Psoas muscle (tissue), 8 donors: Measurements from ENCODE around the gene PYCARD. TPM values are rescaled to one million over a fixed set of nuclear protein-coding genes. Genes with fewer than 3 reads are reported as not detected.
"Not testable (repeated sequence)": the region's sequence is repeated elsewhere in the genome, so short reads cannot be mapped to it uniquely, and the experiment has no call there.

Experiments
- ATAC-seq, 4 donors: fragments of 200-7000 bp; cut with Tn5 transposase; one replicate each; pipeline ENCODE4 v1.9.1; 2020; ENCODE audit warnings: moderate library complexity in 3 of 4, mild to moderate bottlenecking in 2 of 4
- DNase-seq, 2 donors: peaks; one replicate each; pipeline ENCODE4 v3.0.0-alpha.2; 2020
- H3K27ac ChIP-seq: fragments of 200-600 bp; one replicate; pipeline ENCODE4 v1.8.0; 2022
- H3K27me3 ChIP-seq, 3 donors: fragments of 200-600 bp in 1 of 3; one replicate each; pipeline versions ENCODE4 v1.6.1 to v1.8.0; 2013 to 2022; ENCODE audit warnings: low read length in 2 of 3, mild to moderate bottlenecking in 2 of 3, moderate library complexity in 1 of 3; ENCODE audit not compliant: insufficient read depth in 3 of 3
- H3K36me3 ChIP-seq, 2 donors: fragments of 200-600 bp in 1 of 2; one replicate each; pipeline versions ENCODE4 v1.6.1 to v1.8.0; 2013 to 2022; ENCODE audit warnings: low read depth in 1 of 2, mild to moderate bottlenecking in 1 of 2, moderate library complexity in 1 of 2; ENCODE audit not compliant: insufficient read depth in 1 of 2
- H3K4me1 ChIP-seq: fragments of 200-600 bp; one replicate; pipeline ENCODE4 v1.8.0; 2022
- H3K4me3 ChIP-seq: fragments of 200-600 bp; one replicate; pipeline ENCODE4 v1.8.0; 2022; ENCODE audit warnings: mild to moderate bottlenecking
- H3K9me3 ChIP-seq: fragments of 200-600 bp; one replicate; pipeline ENCODE4 v1.8.0; 2022
- CTCF ChIP-seq: fragments of 200-600 bp; IDR thresholded peaks from one replicate; pipeline ENCODE4 v1.8.0; 2022; ENCODE audit warnings: antibody characterized with exemption
- WGBS, 3 donors: extraction: QIAGEN DNeasy Blood & Tissue Kit; methylation state at CpG; one replicate each; pipeline versions ENCODE4 v1.1.6 to v1.1.7; 2013; 5-methylcytosine and 5-hydroxymethylcytosine counted together
- intact Hi-C, 2 donors: fragments of 100-400 bp; cut with DNase I; formaldehyde crosslinking; loops; one replicate each; pipeline versions ENCODE4 v1.11.0 to v1.14.2; 2022
- polyA plus RNA-seq, 3 donors: library from polyadenylated mRNA; stranded (reverse); fragments of 200-250 nt; gene quantifications; one replicate each; pipeline ENCODE4 v1.2.3, GENCODE V29; 2013
- total RNA-seq, 4 donors: library from RNA; stranded (reverse); fragmentation: NEBNext Ultra II Directional in 2 of 4; extraction: Animal tissue kit (Norgen Biotek cat#: 25700) in 2 of 4; gene quantifications; one replicate each; pipeline versions ENCODE4 v1.2.1 to v1.2.4, GENCODE V29; 2021 to 2023
- donor health status: healthy with polysubstance abuse.
- donor health status: DM: no; HTN: no; CAD: no; lungs with moderate emphysema.
- donor health status: Bipolar disorder and iron deficiency.
- donor health status: healthy.
- donor health status: DM: yes; HTN: yes; CAD: no.
- donor health status: DM: no; HTN: no; CAD: no.
- donor health status: DM: no; HTN: no; CAD: no.
- donor health status: DM: yes; HTN: yes; CAD: no.

Gene PYCARD
- total and polyA plus RNA-seq, 7 donors: 2.1 to 4.9 (median 3.1) TPM

- no peak overlapping the region for H3K4me3 ChIP-seq
- 75 to 82% (median 80%) methylated on average over 3 of the region's 3 CpGs for WGBS, 3 donors
Observed at GRCh38 chr16:31177136-31177535, 25.4 kb downstream of the PYCARD start.

GRCh38 chr16:31170048-31170447 is 32.5 kb downstream of the PYCARD start:
- DNase-seq, H3K27ac ChIP-seq, H3K4me3 ChIP-seq, H3K27me3 ChIP-seq, intact Hi-C loops, H3K9me3 ChIP-seq, ATAC-seq, H3K4me1 ChIP-seq, H3K36me3 ChIP-seq: not testable (repeated sequence)
- WGBS, 3 donors: no CpG with 5 or more reads among the region's 2 CpGs

More at GRCh38 chr16:31177136-31177535, 25.4 kb downstream of the PYCARD start:
- H3K27ac ChIP-seq: no peak overlapping the region
- H3K27me3 ChIP-seq: no peaks in the 10 kb centered on the region
- ATAC-seq: no peak
- TF ChIP-seq CTCF: no peak
- H3K9me3 ChIP-seq: no peaks in the 10 kb centered on the region
- H3K36me3 ChIP-seq: no peaks in the 10 kb centered on the region
- intact Hi-C loops: no loop called here
- peaks cover 14% of the 10 kb centered on the region for H3K4me1 ChIP-seq
- no peak for DNase-seq

DNA sequence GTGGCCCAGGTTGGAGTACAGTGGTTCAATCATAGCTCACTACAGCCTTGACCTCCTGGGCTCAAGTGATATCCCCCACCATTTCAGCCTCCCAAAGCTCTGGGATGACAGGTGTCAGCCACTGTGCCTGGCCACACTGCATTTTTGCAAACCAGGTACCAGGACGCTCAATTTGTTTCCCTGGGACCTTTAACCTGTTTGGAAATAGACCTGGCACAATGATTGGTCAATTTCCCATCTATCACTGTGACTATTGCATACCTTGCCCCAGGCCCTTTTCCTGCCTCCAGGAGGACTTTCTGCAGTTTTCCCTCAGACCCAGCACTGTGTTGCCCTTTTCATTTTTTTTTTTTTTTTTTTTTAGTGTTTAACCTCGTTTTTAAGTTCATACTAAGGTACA is 33.7 kb downstream of the PYCARD start:
- H3K27ac ChIP-seq: no peak overlapping the region
- TF ChIP-seq CTCF: no peak
- no peaks in the 10 kb centered on the region for H3K27me3 ChIP-seq
- 65 to 67% (median 66%) methylated on average over 2 of the region's 2 CpGs for WGBS, 3 donors
- ATAC-seq (no peak), DNase-seq (no peak)
- no peaks in the 10 kb centered on the region for H3K36me3 ChIP-seq
- no peaks in the 10 kb centered on the region for H3K4me1 ChIP-seq
- intact Hi-C loops: no loop called here
- H3K4me3 ChIP-seq: no peak overlapping the region
- H3K9me3 ChIP-seq: no peaks in the 10 kb centered on the region

GRCh38 chr16:31167315-31167714 is 35.2 kb downstream of the PYCARD start:
- no peak for TF ChIP-seq CTCF

GRCh38 chr16:31157136-31157535 is 45.4 kb downstream of the PYCARD start:
- no peak for DNase-seq
- no peaks in the 10 kb centered on the region for H3K9me3 ChIP-seq
- H3K27ac ChIP-seq: no peak overlapping the region
- no peaks in the 10 kb centered on the region for H3K36me3 ChIP-seq
- no peak for TF ChIP-seq CTCF
- no peak overlapping the region for H3K4me3 ChIP-seq
- intact Hi-C loops: no loop called here
- H3K4me1 ChIP-seq: no peaks in the 10 kb centered on the region
- H3K27me3 ChIP-seq: no peaks in the 10 kb centered on the region
- 26 to 45% (median 36%) methylated on average over 8 of the region's 8 CpGs for WGBS, 3 donors
- ATAC-seq: no peak

More at GRCh38 chr16:31167315-31167714, 35.2 kb downstream of the PYCARD start:
- WGBS, 3 donors: 86 to 94% (median 89%) methylated on average over 8 of the region's 8 CpGs
- Histone ChIP-seq H3K27me3 (no peaks in the 10 kb centered on the region), H3K4me1 (no peaks in the 10 kb centered on the region), H3K4me3 (no peak overlapping the region), H3K36me3 (no peaks in the 10 kb centered on the region), H3K27ac (no peak overlapping the region), H3K9me3 (no peaks in the 10 kb centered on the region)
- no peak for ATAC-seq
- no peak for DNase-seq
- intact Hi-C loops: no loop called here

Other genes starting within 250 kb of the PYCARD start
- gene SETD1A, start 245.0 kb downstream of the PYCARD start, total RNA-seq: 10 to 100 TPM; 13.3 to 19.0 (median 16.2) TPM
- 10 to 100 TPM in 1 of 3 donors, 1 to 10 TPM in 2; 7.9 to 15.9 (median 9.4) TPM for gene SETD1A, start 245.0 kb downstream of the PYCARD start, polyA plus RNA-seq
- gene HSD3B7, start 217.6 kb downstream of the PYCARD start, total RNA-seq: 10 to 100 TPM in 1 of 4 donors, 1 to 10 TPM in 3; 3.2 to 12.8 (median 5.4) TPM
- 1 to 10 TPM; 3.5 to 4.9 (median 4.1) TPM for gene HSD3B7, start 217.6 kb downstream of the PYCARD start, polyA plus RNA-seq
- under 1 TPM in 3 of 4 donors, not detected in 1; 0.11 to 0.64 (median 0.26) TPM for gene STX1B, start 192.1 kb downstream of the PYCARD start, total RNA-seq
- gene STX1B, start 192.1 kb downstream of the PYCARD start, polyA plus RNA-seq: under 1 TPM; 0.04 to 0.14 (median 0.05) TPM
- 10 to 100 TPM; 47.6 to 57.8 (median 51.6) TPM for gene STX4, start 169.2 kb downstream of the PYCARD start, total RNA-seq
- gene STX4, start 169.2 kb downstream of the PYCARD start, polyA plus RNA-seq: 100 to 1,000 TPM in 1 of 3 donors, 10 to 100 TPM in 2; 61.8 to 123 (median 83.3) TPM
- gene ZNF668, start 128.5 kb downstream of the PYCARD start, total RNA-seq: 1 to 10 TPM; 5.3 to 7.5 (median 5.8) TPM
- 10 to 100 TPM in 2 of 3 donors, 1 to 10 TPM in 1; 7.2 to 12.3 (median 10.9) TPM for gene ZNF668, start 128.5 kb downstream of the PYCARD start, polyA plus RNA-seq
- gene ZNF646, start 128.3 kb downstream of the PYCARD start, total RNA-seq: 10 to 100 TPM in 2 of 4 donors, 1 to 10 TPM in 2; 8.4 to 22.6 (median 12.3) TPM
- 10 to 100 TPM in 1 of 3 donors, 1 to 10 TPM in 2; 4.0 to 20.8 (median 5.9) TPM for gene ZNF646, start 128.3 kb downstream of the PYCARD start, polyA plus RNA-seq
- under 1 TPM; 0.32 to 0.90 (median 0.48) TPM for gene PRSS53, start 113.8 kb downstream of the PYCARD start, total RNA-seq
- under 1 TPM; 0.17 to 0.56 (median 0.31) TPM for gene PRSS53, start 113.8 kb downstream of the PYCARD start, polyA plus RNA-seq
- gene VKORC1, start 108.0 kb downstream of the PYCARD start, total RNA-seq: 10 to 100 TPM; 13.3 to 17.8 (median 16.5) TPM
- 10 to 100 TPM; 28.6 to 57.0 (median 48.3) TPM for gene VKORC1, start 108.0 kb downstream of the PYCARD start, polyA plus RNA-seq
- gene BCKDK, start 94.4 kb downstream of the PYCARD start, total RNA-seq: 10 to 100 TPM; 36.7 to 72.8 (median 55.4) TPM
- gene BCKDK, start 94.4 kb downstream of the PYCARD start, polyA plus RNA-seq: 10 to 100 TPM; 46.6 to 58.6 (median 47.3) TPM
- gene KAT8, start 85.1 kb downstream of the PYCARD start, total RNA-seq: 10 to 100 TPM; 39.9 to 75.4 (median 61.2) TPM
- 10 to 100 TPM; 36.1 to 56.7 (median 51.2) TPM for gene KAT8, start 85.1 kb downstream of the PYCARD start, polyA plus RNA-seq
- not detected for gene PRSS8, start 67.0 kb downstream of the PYCARD start, total RNA-seq
- gene PRSS8, start 67.0 kb downstream of the PYCARD start, polyA plus RNA-seq: under 1 TPM in 2 of 3 donors, not detected in 1; 0.07 to 0.22 TPM
- gene PRSS36, start 52.7 kb downstream of the PYCARD start, total RNA-seq: 1 to 10 TPM in 1 of 4 donors, under 1 TPM in 3; 0.47 to 1.1 (median 0.67) TPM
- 1 to 10 TPM in 2 of 3 donors, under 1 TPM in 1; 0.24 to 1.7 (median 1.3) TPM for gene PRSS36, start 52.7 kb downstream of the PYCARD start, polyA plus RNA-seq
- gene FUS, start 22.6 kb downstream of the PYCARD start, total RNA-seq: 100 to 1,000 TPM; 133 to 246 (median 160) TPM
- gene FUS, start 22.6 kb downstream of the PYCARD start, polyA plus RNA-seq: 100 to 1,000 TPM; 117 to 185 (median 159) TPM
- gene TRIM72, start 11.4 kb upstream of the PYCARD start, total RNA-seq: 100 to 1,000 TPM; 155 to 236 (median 229) TPM
- gene TRIM72, start 11.4 kb upstream of the PYCARD start, polyA plus RNA-seq: 100 to 1,000 TPM in 1 of 3 donors, 10 to 100 TPM in 2; 62.9 to 132 (median 64.8) TPM
- gene PYDC1, start 14.4 kb upstream of the PYCARD start, total RNA-seq: not detected
- gene PYDC1, start 14.4 kb upstream of the PYCARD start, polyA plus RNA-seq: not detected
- gene ITGAM, start 57.2 kb upstream of the PYCARD start, total RNA-seq: 1 to 10 TPM; 3.2 to 5.9 (median 3.9) TPM
- 1 to 10 TPM in 2 of 3 donors, under 1 TPM in 1; 0.52 to 2.5 (median 1.4) TPM for gene ITGAM, start 57.2 kb upstream of the PYCARD start, polyA plus RNA-seq
- gene ITGAX, start 152.4 kb upstream of the PYCARD start, total RNA-seq: 1 to 10 TPM; 1.7 to 2.6 (median 2.1) TPM
- gene ITGAX, start 152.4 kb upstream of the PYCARD start, polyA plus RNA-seq: under 1 TPM; 0.34 to 0.70 (median 0.39) TPM
- under 1 TPM in 2 of 4 donors, not detected in 2; 0.07 to 0.42 TPM for gene ITGAD, start 190.6 kb upstream of the PYCARD start, total RNA-seq
- gene ITGAD, start 190.6 kb upstream of the PYCARD start, polyA plus RNA-seq: under 1 TPM in 2 of 3 donors, not detected in 1; 0.01 to 0.05 TPM
- 1,000 to 10,000 TPM; 1,027 to 1,232 (median 1,156) TPM for gene COX6A2, start 225.6 kb upstream of the PYCARD start, total RNA-seq
- 1,000 to 10,000 TPM; 1,633 to 3,792 (median 3,386) TPM for gene COX6A2, start 225.6 kb upstream of the PYCARD start, polyA plus RNA-seq
- gene ZNF843, start 240.0 kb upstream of the PYCARD start, total RNA-seq: 1 to 10 TPM in 1 of 4 donors, under 1 TPM in 3; 0.32 to 1.8 (median 0.93) TPM
- 1 to 10 TPM in 1 of 3 donors, under 1 TPM in 2; 0.17 to 1.5 (median 0.30) TPM for gene ZNF843, start 240.0 kb upstream of the PYCARD start, polyA plus RNA-seq